NOMO-1 treated with DMSO at 0.1 percent for 48 hours (cell line): ENCODE data around the gene ST3GAL4.

ENCODE experiments used
- DNase-seq: peaks from one replicate; lab custom pipeline; 2025; ENCODE audit not compliant: unreplicated experiment; lab: John Stamatoyannopoulos, UW

The ST3GAL4 gene

GRCh38 chr11:126419801-126420697, 64.6 kb downstream of the ST3GAL4 start:
- peak; percentile 90 for DNase-seq

GRCh38 chr11:126420698-126421256, 65.3 kb downstream of the ST3GAL4 start:
- DNase-seq = no peak

- no peak for DNase-seq
Observed at GRCh38 chr11:126421271-126421671, 65.8 kb downstream of the ST3GAL4 start.

- DNase-seq = no peak
Observed at GRCh38 chr11:126422446-126422845, 67.0 kb downstream of the ST3GAL4 start.

- DNase-seq = no peak
Observed at GRCh38 chr11:126423154-126423553, 67.7 kb downstream of the ST3GAL4 start.

GRCh38 chr11:126423743-126424142, 68.3 kb downstream of the ST3GAL4 start:
- no peak for DNase-seq

- DNase-seq = no peak
Observed at GRCh38 chr11:126424471-126425039, 69.1 kb downstream of the ST3GAL4 start.

- DNase-seq = no peak
Observed at GRCh38 chr11:126426106-126426505, 70.6 kb downstream of the ST3GAL4 start.

- peak; percentile 10 for DNase-seq
Observed at GRCh38 chr11:126426820-126427749, 71.6 kb downstream of the ST3GAL4 start.

GRCh38 chr11:126430581-126431335, 75.3 kb downstream of the ST3GAL4 start:
- DNase-seq = no peak

- no peak for DNase-seq
Observed at GRCh38 chr11:126431401-126432064, 76.0 kb downstream of the ST3GAL4 start.

GRCh38 chr11:126432065-126432461, 76.6 kb downstream of the ST3GAL4 start:
- DNase-seq = no peak

GRCh38 chr11:126432525-126432924, 77.0 kb downstream of the ST3GAL4 start:
- DNase-seq = no peak

- no peak for DNase-seq
Observed at GRCh38 chr11:126433244-126433846, 77.9 kb downstream of the ST3GAL4 start.

- no peak for DNase-seq
Observed at GRCh38 chr11:126433989-126434949, 78.8 kb downstream of the ST3GAL4 start.

- DNase-seq = no peak
Observed at GRCh38 chr11:126434950-126435335, 79.5 kb downstream of the ST3GAL4 start.

GRCh38 chr11:126436209-126436755, 80.8 kb downstream of the ST3GAL4 start:
- DNase-seq = no peak

GRCh38 chr11:126437731-126438130, 82.2 kb downstream of the ST3GAL4 start:
- DNase-seq = no peak
